ENCODE data around the gene KCNJ2. TPM values are rescaled to one million over a fixed set of nuclear protein-coding genes. Genes with fewer than 3 reads are reported as not detected.

KCNJ2 gene
- total and polyA plus RNA-seq, 4 donors, result 0.47 to 2.7 (median 1.4) TPM

DNA sequence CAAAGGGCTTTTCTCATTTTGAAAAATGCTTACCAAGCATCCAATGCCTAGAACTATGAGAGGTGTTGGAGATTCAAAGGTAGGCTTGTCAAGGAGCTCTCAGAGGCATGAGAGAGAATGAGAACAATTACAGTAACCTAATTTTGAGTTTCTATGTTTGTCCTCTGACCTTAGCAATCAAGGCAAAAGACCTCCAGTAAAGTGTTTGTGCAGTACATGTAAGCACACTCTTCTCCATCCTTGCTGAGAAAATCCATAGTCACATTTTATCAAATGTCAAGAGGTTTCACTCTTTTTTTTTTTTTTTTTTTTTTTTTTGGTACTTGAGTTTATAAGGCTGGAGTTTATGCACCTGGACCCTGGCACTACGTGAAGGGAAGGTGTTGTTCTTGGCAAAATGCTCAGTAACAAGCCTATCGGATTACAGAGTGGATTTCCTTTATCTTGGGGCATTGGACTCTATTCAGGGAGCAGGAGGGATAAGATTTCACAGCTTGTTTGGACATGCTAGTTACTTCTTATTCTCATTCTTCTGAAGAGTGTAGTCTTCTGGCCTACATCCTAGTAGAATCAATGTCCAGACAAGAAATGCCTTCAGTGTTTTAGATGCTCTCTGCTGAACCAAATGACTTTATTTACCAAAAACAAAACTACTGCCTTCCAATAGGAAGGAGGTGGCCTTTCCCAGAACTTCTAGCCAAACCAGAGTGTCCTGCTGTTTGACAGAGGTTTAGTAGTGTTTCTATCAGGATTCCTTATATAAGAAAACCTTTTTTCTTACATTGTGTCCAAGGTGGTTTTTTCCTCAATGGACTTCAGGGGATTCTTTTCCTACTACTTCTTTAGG lies 21.9 kb downstream of the KCNJ2 start:
- Histone ChIP-seq H3K27me3 (ENCODE audit: control insufficient read depth in 4 of 4, insufficient read depth in 4 of 4, low read length in 3 of 4) (peaks cover 0 to 2% (median 0%) of the 10 kb centered on the region in 4 donors), H3K27ac (ENCODE audit: low read depth in 1 of 2, low read length in 2 of 2) (no peak overlapping the region), H3K4me3 (ENCODE audit: low read depth in 1 of 3, low read length in 3 of 3) (no peak overlapping the region), H3K9me3 (ENCODE audit: control insufficient read depth in 4 of 4, low read length in 3 of 4) (no peaks in the 10 kb centered on the region), H3K4me1 (ENCODE audit: control insufficient read depth in 4 of 4, insufficient read depth in 4 of 4, low read length in 3 of 4) (no peaks in the 10 kb centered on the region), H3K36me3 (ENCODE audit: control insufficient read depth in 4 of 4, insufficient read depth in 3 of 4, low read depth in 1 of 4, low read length in 3 of 4) (no peaks in the 10 kb centered on the region), H3K9ac (ENCODE audit: low read depth in 1 of 2, low read length in 2 of 2) (no peak overlapping the region)
- DNase-seq (ENCODE audit: low spot score), result no peak
- WGBS, result 55% methylated on average over 2 of the region's 2 CpGs
- no peak for TF ChIP-seq RXRA (IDR thresholded peaks at IDR 0.05)
- TF ChIP-seq HNF4A (conservative IDR thresholded peaks at IDR 0.05), result no peak
- TF ChIP-seq, protein P1, sequence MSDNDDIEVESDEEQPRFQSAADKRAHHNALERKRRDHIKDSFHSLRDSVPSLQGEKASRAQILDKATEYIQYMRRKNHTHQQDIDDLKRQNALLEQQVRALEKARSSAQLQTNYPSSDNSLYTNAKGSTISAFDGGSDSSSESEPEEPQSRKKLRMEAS (IDR thresholded peaks at IDR 0.05), result no peak
- TF ChIP-seq HNF4G (IDR thresholded peaks at IDR 0.05), result no peak
- TF ChIP-seq, protein P2, sequence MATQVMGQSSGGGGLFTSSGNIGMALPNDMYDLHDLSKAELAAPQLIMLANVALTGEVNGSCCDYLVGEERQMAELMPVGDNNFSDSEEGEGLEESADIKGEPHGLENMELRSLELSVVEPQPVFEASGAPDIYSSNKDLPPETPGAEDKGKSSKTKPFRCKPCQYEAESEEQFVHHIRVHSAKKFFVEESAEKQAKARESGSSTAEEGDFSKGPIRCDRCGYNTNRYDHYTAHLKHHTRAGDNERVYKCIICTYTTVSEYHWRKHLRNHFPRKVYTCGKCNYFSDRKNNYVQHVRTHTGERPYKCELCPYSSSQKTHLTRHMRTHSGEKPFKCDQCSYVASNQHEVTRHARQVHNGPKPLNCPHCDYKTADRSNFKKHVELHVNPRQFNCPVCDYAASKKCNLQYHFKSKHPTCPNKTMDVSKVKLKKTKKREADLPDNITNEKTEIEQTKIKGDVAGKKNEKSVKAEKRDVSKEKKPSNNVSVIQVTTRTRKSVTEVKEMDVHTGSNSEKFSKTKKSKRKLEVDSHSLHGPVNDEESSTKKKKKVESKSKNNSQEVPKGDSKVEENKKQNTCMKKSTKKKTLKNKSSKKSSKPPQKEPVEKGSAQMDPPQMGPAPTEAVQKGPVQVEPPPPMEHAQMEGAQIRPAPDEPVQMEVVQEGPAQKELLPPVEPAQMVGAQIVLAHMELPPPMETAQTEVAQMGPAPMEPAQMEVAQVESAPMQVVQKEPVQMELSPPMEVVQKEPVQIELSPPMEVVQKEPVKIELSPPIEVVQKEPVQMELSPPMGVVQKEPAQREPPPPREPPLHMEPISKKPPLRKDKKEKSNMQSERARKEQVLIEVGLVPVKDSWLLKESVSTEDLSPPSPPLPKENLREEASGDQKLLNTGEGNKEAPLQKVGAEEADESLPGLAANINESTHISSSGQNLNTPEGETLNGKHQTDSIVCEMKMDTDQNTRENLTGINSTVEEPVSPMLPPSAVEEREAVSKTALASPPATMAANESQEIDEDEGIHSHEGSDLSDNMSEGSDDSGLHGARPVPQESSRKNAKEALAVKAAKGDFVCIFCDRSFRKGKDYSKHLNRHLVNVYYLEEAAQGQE (IDR thresholded peaks at IDR 0.05), result no peak
- TF ChIP-seq JUND (IDR thresholded peaks at IDR 0.05), result no peak
- TF ChIP-seq TAF1 (conservative IDR thresholded peaks at IDR 0.05), result no peak
- TF ChIP-seq GABPA (IDR thresholded peaks at IDR 0.05 in 1 of 2, conservative IDR thresholded peaks at IDR 0.05 in 1 of 2), result no peak
- no peak for TF ChIP-seq ATF3 (IDR thresholded peaks at IDR 0.05)
- no peak for TF ChIP-seq FOXA1 (IDR thresholded peaks at IDR 0.05)
- TF ChIP-seq FOXA2 (IDR thresholded peaks at IDR 0.05), result no peak
- TF ChIP-seq RAD21 (IDR thresholded peaks at IDR 0.05), result no peak
- no peak for TF ChIP-seq YY1 (IDR thresholded peaks at IDR 0.05)

DNA sequence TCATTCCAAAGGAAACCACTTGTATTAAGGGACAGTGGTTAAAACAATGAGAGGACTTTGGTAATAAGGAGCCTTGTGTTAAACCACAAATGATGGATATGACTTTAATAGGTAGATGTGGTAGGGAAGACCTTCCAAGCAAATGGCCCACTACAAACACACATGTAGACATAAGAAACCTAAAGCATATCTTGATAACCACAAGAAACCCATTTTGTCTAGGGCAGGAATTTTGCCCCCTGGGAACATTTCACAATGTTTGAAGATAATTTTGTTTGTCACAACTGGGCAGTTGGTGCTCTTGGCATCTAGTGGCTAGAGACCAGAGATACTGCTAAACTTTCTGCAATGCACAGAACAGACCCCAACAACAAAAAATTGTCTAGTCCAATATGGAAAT lies 25.8 kb downstream of the KCNJ2 start:
- TF ChIP-seq HNF4A (conservative IDR thresholded peaks at IDR 0.05) (no peak), ATF3 (IDR thresholded peaks at IDR 0.05) (no peak), SP1 (IDR thresholded peaks at IDR 0.05) (no peak), GABPA (IDR thresholded peaks at IDR 0.05 in 1 of 2, conservative IDR thresholded peaks at IDR 0.05 in 1 of 2) (no peak), HNF4G (IDR thresholded peaks at IDR 0.05) (no peak), RAD21 (IDR thresholded peaks at IDR 0.05) (no peak), TAF1 (conservative IDR thresholded peaks at IDR 0.05) (no peak), NR2F2 (IDR thresholded peaks at IDR 0.05) (no peak), FOXA2 (IDR thresholded peaks at IDR 0.05) (no peak), ZBTB33 (IDR thresholded peaks at IDR 0.05) (no peak), EGR1 (IDR thresholded peaks at IDR 0.05; ENCODE audit: low read depth in 2 of 2) (no peak), FOXA1 (IDR thresholded peaks at IDR 0.05) (no peak), JUND (IDR thresholded peaks at IDR 0.05) (no peak)
- TF ChIP-seq, protein P1 (IDR thresholded peaks at IDR 0.05), result no peak
- TF ChIP-seq, protein P3, sequence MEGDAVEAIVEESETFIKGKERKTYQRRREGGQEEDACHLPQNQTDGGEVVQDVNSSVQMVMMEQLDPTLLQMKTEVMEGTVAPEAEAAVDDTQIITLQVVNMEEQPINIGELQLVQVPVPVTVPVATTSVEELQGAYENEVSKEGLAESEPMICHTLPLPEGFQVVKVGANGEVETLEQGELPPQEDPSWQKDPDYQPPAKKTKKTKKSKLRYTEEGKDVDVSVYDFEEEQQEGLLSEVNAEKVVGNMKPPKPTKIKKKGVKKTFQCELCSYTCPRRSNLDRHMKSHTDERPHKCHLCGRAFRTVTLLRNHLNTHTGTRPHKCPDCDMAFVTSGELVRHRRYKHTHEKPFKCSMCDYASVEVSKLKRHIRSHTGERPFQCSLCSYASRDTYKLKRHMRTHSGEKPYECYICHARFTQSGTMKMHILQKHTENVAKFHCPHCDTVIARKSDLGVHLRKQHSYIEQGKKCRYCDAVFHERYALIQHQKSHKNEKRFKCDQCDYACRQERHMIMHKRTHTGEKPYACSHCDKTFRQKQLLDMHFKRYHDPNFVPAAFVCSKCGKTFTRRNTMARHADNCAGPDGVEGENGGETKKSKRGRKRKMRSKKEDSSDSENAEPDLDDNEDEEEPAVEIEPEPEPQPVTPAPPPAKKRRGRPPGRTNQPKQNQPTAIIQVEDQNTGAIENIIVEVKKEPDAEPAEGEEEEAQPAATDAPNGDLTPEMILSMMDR (IDR thresholded peaks at IDR 0.05; ENCODE audit: low read depth, low read length, missing input control), result no peak
- TF ChIP-seq, protein P2 (IDR thresholded peaks at IDR 0.05), result no peak
- Histone ChIP-seq H3K36me3 (ENCODE audit: control insufficient read depth in 4 of 4, insufficient read depth in 3 of 4, low read depth in 1 of 4, low read length in 3 of 4) (no peaks in the 10 kb centered on the region), H3K4me3 (ENCODE audit: low read depth in 1 of 3, low read length in 3 of 3) (no peak overlapping the region), H3K4me1 (ENCODE audit: control insufficient read depth in 4 of 4, insufficient read depth in 4 of 4, low read length in 3 of 4) (no peaks in the 10 kb centered on the region), H3K9ac (ENCODE audit: low read depth in 1 of 2, low read length in 2 of 2) (no peak overlapping the region), H3K27ac (ENCODE audit: low read depth in 1 of 2, low read length in 2 of 2) (no peak overlapping the region), H3K27me3 (ENCODE audit: control insufficient read depth in 4 of 4, insufficient read depth in 4 of 4, low read length in 3 of 4) (peaks cover 0 to 5% (median 0%) of the 10 kb centered on the region in 4 donors), H3K9me3 (ENCODE audit: control insufficient read depth in 4 of 4, low read length in 3 of 4) (no peaks in the 10 kb centered on the region)
- no peak for DNase-seq (ENCODE audit: low spot score)
